ENCODE measurements around the gene LRRC8C.

LRRC8C gene

DNA sequence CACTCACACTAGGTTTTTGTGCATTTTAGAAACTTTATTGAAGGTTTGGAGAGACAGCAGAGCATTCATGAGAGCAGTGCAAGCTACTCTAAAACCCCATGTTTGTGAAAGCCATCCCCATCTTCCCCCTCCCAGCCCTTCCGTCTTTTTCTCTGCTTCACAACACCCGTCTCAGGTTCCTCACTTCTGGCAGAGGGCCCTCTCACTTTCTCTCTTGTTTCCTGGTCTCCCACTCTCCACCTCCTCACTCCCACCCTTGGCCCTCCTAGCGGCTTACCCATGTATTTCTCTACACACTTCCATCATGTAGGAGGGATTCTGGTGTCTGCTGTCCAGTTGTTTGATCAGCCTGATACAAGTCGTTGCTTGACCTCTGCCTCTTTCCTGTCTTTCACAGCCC, 92.7 kb downstream of the LRRC8C start:
- no peak overlapping the region for H3K4me3 ChIP-seq (IDR thresholded peaks at IDR 0.05; ENCODE audit: insufficient read depth, low read depth, low read length)
- no peak overlapping the region for H3K9ac ChIP-seq
- no peaks in the 10 kb centered on the region for H3K36me3 ChIP-seq (ENCODE audit: insufficient read depth)
- H3K27ac ChIP-seq, result no peak overlapping the region
- no peaks in the 10 kb centered on the region for H3K27me3 ChIP-seq (ENCODE audit: insufficient read depth, low read depth)
- no peak overlapping the region for H2AFZ ChIP-seq (ENCODE audit: low read depth)
- H3K4me2 ChIP-seq, result no peak overlapping the region
- H4K20me1 ChIP-seq (ENCODE audit: insufficient read depth), result no peaks in the 10 kb centered on the region
- H3K4me1 ChIP-seq (ENCODE audit: low read depth, poor library complexity, severe bottlenecking), result peaks cover under 1% of the 10 kb centered on the region
- TF ChIP-seq, protein P1, sequence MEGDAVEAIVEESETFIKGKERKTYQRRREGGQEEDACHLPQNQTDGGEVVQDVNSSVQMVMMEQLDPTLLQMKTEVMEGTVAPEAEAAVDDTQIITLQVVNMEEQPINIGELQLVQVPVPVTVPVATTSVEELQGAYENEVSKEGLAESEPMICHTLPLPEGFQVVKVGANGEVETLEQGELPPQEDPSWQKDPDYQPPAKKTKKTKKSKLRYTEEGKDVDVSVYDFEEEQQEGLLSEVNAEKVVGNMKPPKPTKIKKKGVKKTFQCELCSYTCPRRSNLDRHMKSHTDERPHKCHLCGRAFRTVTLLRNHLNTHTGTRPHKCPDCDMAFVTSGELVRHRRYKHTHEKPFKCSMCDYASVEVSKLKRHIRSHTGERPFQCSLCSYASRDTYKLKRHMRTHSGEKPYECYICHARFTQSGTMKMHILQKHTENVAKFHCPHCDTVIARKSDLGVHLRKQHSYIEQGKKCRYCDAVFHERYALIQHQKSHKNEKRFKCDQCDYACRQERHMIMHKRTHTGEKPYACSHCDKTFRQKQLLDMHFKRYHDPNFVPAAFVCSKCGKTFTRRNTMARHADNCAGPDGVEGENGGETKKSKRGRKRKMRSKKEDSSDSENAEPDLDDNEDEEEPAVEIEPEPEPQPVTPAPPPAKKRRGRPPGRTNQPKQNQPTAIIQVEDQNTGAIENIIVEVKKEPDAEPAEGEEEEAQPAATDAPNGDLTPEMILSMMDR (conservative IDR thresholded peaks at IDR 0.05; ENCODE audit: low read depth, low read length), result no peak
- no peaks in the 10 kb centered on the region for H3K79me2 ChIP-seq (ENCODE audit: insufficient read depth, low read depth)

DNA sequence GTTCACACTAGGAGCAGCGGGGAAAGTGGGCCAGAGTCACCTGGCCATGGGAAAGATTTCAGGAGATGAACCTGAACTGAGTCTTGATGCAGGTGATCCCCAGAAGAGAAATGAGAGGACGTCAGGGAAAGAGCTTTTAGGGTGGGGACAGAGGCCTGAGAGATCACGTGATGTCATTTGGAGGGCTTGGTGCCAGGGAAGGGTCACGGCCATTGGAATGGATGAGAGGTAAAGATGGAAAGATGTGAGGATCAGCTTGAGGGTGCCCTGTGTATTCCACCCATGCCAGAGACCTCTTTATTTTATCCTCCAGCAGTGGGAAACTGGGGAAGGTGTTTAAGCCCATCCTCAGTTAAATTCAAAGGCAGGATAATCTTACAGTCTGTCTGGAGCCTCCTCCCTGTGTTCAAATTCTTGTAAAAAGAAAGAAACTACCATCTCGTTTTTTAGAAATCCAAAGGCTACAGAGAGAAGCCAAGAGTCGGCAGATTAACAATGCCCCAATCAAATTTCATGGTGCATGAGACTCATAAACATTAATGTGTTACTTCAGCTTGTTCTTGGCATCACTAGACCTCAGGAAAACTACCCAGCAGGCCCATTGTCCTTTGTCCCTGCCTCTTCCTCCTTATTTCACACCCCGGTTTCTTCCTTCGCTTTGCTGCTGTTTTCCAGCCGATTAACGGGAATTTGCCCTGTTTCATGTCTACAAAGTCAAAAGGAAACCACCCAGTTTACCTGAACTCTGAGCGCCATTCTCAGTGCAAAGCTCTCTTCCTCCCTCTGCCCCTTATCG, 94.8 kb downstream of the LRRC8C start:
- no peak overlapping the region for H3K4me3 ChIP-seq (IDR thresholded peaks at IDR 0.05; ENCODE audit: insufficient read depth, low read depth, low read length)
- H3K4me2 ChIP-seq, result no peak overlapping the region
- TF ChIP-seq, protein P1 (conservative IDR thresholded peaks at IDR 0.05; ENCODE audit: low read depth, low read length), result no peak
- no peak overlapping the region for H3K27ac ChIP-seq
- H3K36me3 ChIP-seq (ENCODE audit: insufficient read depth), result no peaks in the 10 kb centered on the region
- H3K79me2 ChIP-seq (ENCODE audit: insufficient read depth, low read depth), result no peaks in the 10 kb centered on the region
- no peaks in the 10 kb centered on the region for H3K27me3 ChIP-seq (ENCODE audit: insufficient read depth, low read depth)
- H4K20me1 ChIP-seq (ENCODE audit: insufficient read depth), result no peaks in the 10 kb centered on the region
- H3K9ac ChIP-seq, result no peak overlapping the region
- no peak overlapping the region for H2AFZ ChIP-seq (ENCODE audit: low read depth)
- no peaks in the 10 kb centered on the region for H3K4me1 ChIP-seq (ENCODE audit: low read depth, poor library complexity, severe bottlenecking)

DNA sequence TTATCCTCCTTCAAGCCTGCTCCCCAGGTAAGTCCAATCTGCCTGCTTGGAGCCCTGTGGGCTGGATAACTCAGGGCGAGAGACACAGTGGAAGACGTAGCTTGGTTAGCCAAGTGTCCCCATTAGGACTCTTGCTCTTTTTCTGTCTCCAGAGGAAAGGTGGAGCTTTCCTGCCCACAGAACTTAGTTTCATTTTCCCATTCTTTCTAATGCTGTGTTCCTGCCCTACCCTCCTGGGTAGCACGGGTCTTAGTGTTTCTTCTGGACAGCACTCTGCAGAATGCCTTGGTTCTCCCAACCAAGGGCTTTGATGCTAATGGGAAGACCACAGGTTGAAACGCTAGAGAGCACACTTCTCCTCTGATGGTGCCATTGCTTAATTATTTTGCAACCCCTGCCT, 95.5 kb downstream of the LRRC8C start:
- H3K9ac ChIP-seq, result no peak overlapping the region
- no peak overlapping the region for H3K4me2 ChIP-seq
- TF ChIP-seq, protein P1 (conservative IDR thresholded peaks at IDR 0.05; ENCODE audit: low read depth, low read length), result no peak
- H3K79me2 ChIP-seq (ENCODE audit: insufficient read depth, low read depth), result no peaks in the 10 kb centered on the region
- H3K4me1 ChIP-seq (ENCODE audit: low read depth, poor library complexity, severe bottlenecking), result no peaks in the 10 kb centered on the region
- H3K36me3 ChIP-seq (ENCODE audit: insufficient read depth), result no peaks in the 10 kb centered on the region
- no peak overlapping the region for H3K4me3 ChIP-seq (IDR thresholded peaks at IDR 0.05; ENCODE audit: insufficient read depth, low read depth, low read length)
- H2AFZ ChIP-seq (ENCODE audit: low read depth), result no peak overlapping the region
- no peaks in the 10 kb centered on the region for H3K27me3 ChIP-seq (ENCODE audit: insufficient read depth, low read depth)
- no peaks in the 10 kb centered on the region for H4K20me1 ChIP-seq (ENCODE audit: insufficient read depth)
- no peak overlapping the region for H3K27ac ChIP-seq

DNA sequence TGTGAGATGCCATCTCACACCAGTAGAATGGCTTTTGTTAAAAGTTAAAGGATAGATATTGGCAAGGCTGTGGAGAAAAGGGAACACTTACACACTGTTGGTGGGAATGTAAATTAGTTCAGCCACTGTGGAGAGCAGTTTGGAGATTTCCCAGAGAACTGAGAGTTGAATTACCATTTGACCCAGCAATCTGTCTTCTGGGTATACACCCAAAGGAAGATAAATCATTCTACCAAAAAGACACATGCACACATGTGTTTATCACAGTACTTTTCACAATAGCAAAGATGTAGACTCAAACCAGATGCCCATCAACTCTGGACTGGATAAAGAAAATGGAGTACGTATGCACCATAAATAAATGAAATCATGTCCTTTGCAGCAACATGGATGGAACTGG, 99.3 kb downstream of the LRRC8C start:
- Histone ChIP-seq H3K4me3 (IDR thresholded peaks at IDR 0.05; ENCODE audit: insufficient read depth, low read depth, low read length) (no peak overlapping the region), H3K9ac (no peak overlapping the region), H3K27me3 (ENCODE audit: insufficient read depth, low read depth) (no peaks in the 10 kb centered on the region), H3K79me2 (ENCODE audit: insufficient read depth, low read depth) (no peaks in the 10 kb centered on the region), H3K4me2 (no peak overlapping the region), H4K20me1 (ENCODE audit: insufficient read depth) (no peaks in the 10 kb centered on the region), H3K4me1 (ENCODE audit: low read depth, poor library complexity, severe bottlenecking) (no peaks in the 10 kb centered on the region), H3K27ac (no peak overlapping the region), H2AFZ (ENCODE audit: low read depth) (no peak overlapping the region), H3K36me3 (ENCODE audit: insufficient read depth) (no peaks in the 10 kb centered on the region)
- TF ChIP-seq, protein P1 (conservative IDR thresholded peaks at IDR 0.05; ENCODE audit: low read depth, low read length), result no peak

Measured in KMS-11 (cell line).